Effector memory CD8-positive, alpha-beta T cell (primary cell): ENCODE data around the gene LYRM9.
"Not testable (repeated sequence)": the region's sequence is repeated elsewhere in the genome, so short reads cannot be mapped to it uniquely, and the experiment has no call there.

Experiments used
- ATAC-seq: fragments of 150-1000 bp; cut with Tn5 transposase; replicated peaks from 2 replicates; pipeline ENCODE4 v1.10.0; 2021; ENCODE audit warnings: mild to moderate bottlenecking, moderate library complexity
- DNase-seq, 3 experiments: peaks; one replicate each; pipeline ENCODE4 v3.0.0; 2021
- H3K27ac Mint-ChIP-seq, 2 donors: one replicate each; pipeline ENCODE4 v1.8.0; 2022; ENCODE audit warnings: mild to moderate bottlenecking in 2 of 2, mixed read lengths in 2 of 2, moderate library complexity in 2 of 2
- H3K27me3 Mint-ChIP-seq, 2 donors: one replicate each; pipeline ENCODE4 v1.8.0; 2022; ENCODE audit warnings: mixed read lengths in 2 of 2
- H3K36me3 Mint-ChIP-seq: one replicate; pipeline ENCODE4 v1.8.0; 2022; ENCODE audit warnings: mild to moderate bottlenecking, moderate library complexity, mixed read lengths; ENCODE audit not compliant: insufficient read depth
- H3K4me1 Mint-ChIP-seq, 2 donors: one replicate each; pipeline ENCODE4 v1.8.0; 2022; ENCODE audit warnings: low read depth in 2 of 2, mixed read lengths in 2 of 2
- H3K4me3 Mint-ChIP-seq, 2 donors: one replicate each; pipeline ENCODE4 v1.8.0; 2022; ENCODE audit warnings: mild to moderate bottlenecking in 2 of 2, mixed read lengths in 2 of 2, moderate library complexity in 2 of 2
- H3K9me3 Mint-ChIP-seq, 2 donors: one replicate each; pipeline ENCODE4 v1.8.0; 2022; ENCODE audit warnings: mixed read lengths in 2 of 2

LYRM9 gene

GRCh38 chr17:27919079-27919478 is 25.9 kb upstream of the LYRM9 start:
- H3K36me3 Mint-ChIP-seq = no peaks in the 10 kb centered on the region
- peaks cover 10 to 12% of the 10 kb centered on the region in 2 donors for H3K27me3 Mint-ChIP-seq
- no peaks in the 10 kb centered on the region for H3K4me1 Mint-ChIP-seq
- H3K27ac Mint-ChIP-seq = no peak overlapping the region
- H3K4me3 Mint-ChIP-seq = no peak overlapping the region
- ATAC-seq = no peak
- H3K9me3 Mint-ChIP-seq = no peaks in the 10 kb centered on the region
- no peak for DNase-seq

- Mint-ChIP-seq H3K27ac (no peak overlapping the region), H3K36me3 (no peaks in the 10 kb centered on the region)
These were observed 25.3 kb upstream of the LYRM9 start for GRCh38 chr17:27918498-27918897.

GRCh38 chr17:27917000-27917399 is 23.8 kb upstream of the LYRM9 start:
- no peaks in the 10 kb centered on the region for H3K4me1 Mint-ChIP-seq

More at GRCh38 chr17:27918498-27918897, 25.3 kb upstream of the LYRM9 start:
- ATAC-seq (no peak), DNase-seq (no peak)
- H3K4me1 Mint-ChIP-seq = no peaks in the 10 kb centered on the region
- H3K4me3 Mint-ChIP-seq = no peak overlapping the region
- H3K9me3 Mint-ChIP-seq = no peaks in the 10 kb centered on the region
- peaks cover 12 to 16% of the 10 kb centered on the region in 2 donors for H3K27me3 Mint-ChIP-seq

GRCh38 chr17:27915709-27916108 is 22.5 kb upstream of the LYRM9 start:
- H3K4me1 Mint-ChIP-seq = no peaks in the 10 kb centered on the region
- H3K36me3 Mint-ChIP-seq = no peaks in the 10 kb centered on the region
- no peak overlapping the region for H3K27ac Mint-ChIP-seq
- H3K4me3 Mint-ChIP-seq = no peak overlapping the region
- ATAC-seq (no peak), DNase-seq (no peak)
- H3K9me3 Mint-ChIP-seq = no peaks in the 10 kb centered on the region
- H3K27me3 Mint-ChIP-seq = peaks cover 11 to 23% of the 10 kb centered on the region in 2 donors

More at GRCh38 chr17:27917000-27917399, 23.8 kb upstream of the LYRM9 start:
- Mint-ChIP-seq H3K27ac (no peak overlapping the region), H3K4me3 (no peak overlapping the region), H3K27me3 (peaks cover 12 to 23% of the 10 kb centered on the region in 2 donors), H3K36me3 (no peaks in the 10 kb centered on the region), H3K9me3 (no peaks in the 10 kb centered on the region)
- ATAC-seq (no peak), DNase-seq (no peak)

- Mint-ChIP-seq H3K9me3 (no peaks in the 10 kb centered on the region), H3K4me3 (no peak overlapping the region), H3K27me3 (peaks cover 6 to 23% of the 10 kb centered on the region in 2 donors), H3K4me1 (no peaks in the 10 kb centered on the region), H3K36me3 (no peaks in the 10 kb centered on the region), H3K27ac (no peak overlapping the region)
- ATAC-seq = no peak
- DNase-seq = no peak
These were observed 21.2 kb upstream of the LYRM9 start for GRCh38 chr17:27914382-27914781.

GRCh38 chr17:27912964-27913363 is 19.8 kb upstream of the LYRM9 start:
- H3K4me3 Mint-ChIP-seq = no peak overlapping the region
- no peak for DNase-seq

GRCh38 chr17:27912299-27912698 is 19.1 kb upstream of the LYRM9 start:
- H3K4me1 Mint-ChIP-seq, DNase-seq, H3K36me3 Mint-ChIP-seq, H3K27ac Mint-ChIP-seq, H3K4me3 Mint-ChIP-seq, ATAC-seq, H3K9me3 Mint-ChIP-seq: not testable (repeated sequence)
- H3K27me3 Mint-ChIP-seq = peaks cover 7 to 24% of the 10 kb centered on the region in 2 donors

More at GRCh38 chr17:27912964-27913363, 19.8 kb upstream of the LYRM9 start:
- peaks cover 6 to 23% of the 10 kb centered on the region in 2 donors for H3K27me3 Mint-ChIP-seq
- no peaks in the 10 kb centered on the region for H3K36me3 Mint-ChIP-seq
- no peaks in the 10 kb centered on the region for H3K9me3 Mint-ChIP-seq
- no peak for ATAC-seq
- H3K27ac Mint-ChIP-seq = no peak overlapping the region
- no peaks in the 10 kb centered on the region for H3K4me1 Mint-ChIP-seq

- DNase-seq = no peak
These were observed 14.9 kb upstream of the LYRM9 start for GRCh38 chr17:27907976-27908558.

GRCh38 chr17:27906623-27907022 is 13.5 kb upstream of the LYRM9 start:
- Mint-ChIP-seq H3K27me3 (peaks cover 32 to 44% of the 10 kb centered on the region in 2 donors), H3K4me3 (no peak overlapping the region), H3K36me3 (no peaks in the 10 kb centered on the region), H3K4me1 (no peaks in the 10 kb centered on the region), H3K9me3 (no peaks in the 10 kb centered on the region), H3K27ac (no peak overlapping the region)
- ATAC-seq = no peak
- DNase-seq = no peak

More at GRCh38 chr17:27907976-27908558, 14.9 kb upstream of the LYRM9 start:
- no peak for ATAC-seq
- Mint-ChIP-seq H3K9me3 (no peaks in the 10 kb centered on the region), H3K4me3 (no peak overlapping the region), H3K4me1 (no peaks in the 10 kb centered on the region), H3K36me3 (no peaks in the 10 kb centered on the region), H3K27me3 (peaks cover 28 to 48% of the 10 kb centered on the region in 2 donors), H3K27ac (no peak overlapping the region)

GRCh38 chr17:27906226-27906580 is 13.0 kb upstream of the LYRM9 start:
- no peak overlapping the region for H3K27ac Mint-ChIP-seq
- DNase-seq (no peak), ATAC-seq (no peak)
- no peak overlapping the region for H3K4me3 Mint-ChIP-seq
- no peaks in the 10 kb centered on the region for H3K9me3 Mint-ChIP-seq
- H3K36me3 Mint-ChIP-seq = no peaks in the 10 kb centered on the region
- H3K27me3 Mint-ChIP-seq = peaks cover 32 to 44% of the 10 kb centered on the region in 2 donors
- H3K4me1 Mint-ChIP-seq = no peaks in the 10 kb centered on the region

- H3K27me3 Mint-ChIP-seq = peaks cover 32 to 44% of the 10 kb centered on the region in 2 donors
- H3K4me3 Mint-ChIP-seq = no peak overlapping the region
- H3K36me3 Mint-ChIP-seq = no peaks in the 10 kb centered on the region
- ATAC-seq = no peak
- no peak for DNase-seq
- no peaks in the 10 kb centered on the region for H3K9me3 Mint-ChIP-seq
- no peak overlapping the region for H3K27ac Mint-ChIP-seq
- H3K4me1 Mint-ChIP-seq = no peaks in the 10 kb centered on the region
These were observed 12.5 kb upstream of the LYRM9 start for GRCh38 chr17:27905447-27906225.

- Mint-ChIP-seq H3K4me1 (no peaks in the 10 kb centered on the region), H3K4me3 (no peak overlapping the region), H3K36me3 (no peaks in the 10 kb centered on the region), H3K9me3 (no peaks in the 10 kb centered on the region), H3K27me3 (peaks cover 32 to 44% of the 10 kb centered on the region in 2 donors), H3K27ac (no peak overlapping the region)
- ATAC-seq = no peak
- DNase-seq = no peak
These were observed 11.6 kb upstream of the LYRM9 start for GRCh38 chr17:27904534-27905446.

GRCh38 chr17:27904114-27904513 is 10.9 kb upstream of the LYRM9 start:
- no peaks in the 10 kb centered on the region for H3K9me3 Mint-ChIP-seq
- DNase-seq (no peak), ATAC-seq (no peak)
- no peak overlapping the region for H3K27ac Mint-ChIP-seq
- no peak overlapping the region for H3K4me3 Mint-ChIP-seq
- H3K36me3 Mint-ChIP-seq = no peaks in the 10 kb centered on the region
- peaks cover 32 to 48% of the 10 kb centered on the region in 2 donors for H3K27me3 Mint-ChIP-seq
- H3K4me1 Mint-ChIP-seq = no peaks in the 10 kb centered on the region
